ENCODE data around the gene C1orf146.

GRCh38 chr1:92273039-92273438, 55.3 kb downstream of the C1orf146 start:
- TF ChIP-seq POLR2A (IDR thresholded peaks at IDR 0.05) (no peak), CTCF (IDR thresholded peaks at IDR 0.05) (no peak), POLR2AphosphoS5 (IDR thresholded peaks at IDR 0.05) (no peak), EP300 (IDR thresholded peaks at IDR 0.05) (no peak)

Data from sigmoid colon (tissue), 4 donors.